ENCODE results near the gene HOXC6.

The HOXC6 gene

GRCh38 chr12:53990311-53991076 lies 37.7 kb upstream of the HOXC6 start:
- no peak for DNase-seq

DNA sequence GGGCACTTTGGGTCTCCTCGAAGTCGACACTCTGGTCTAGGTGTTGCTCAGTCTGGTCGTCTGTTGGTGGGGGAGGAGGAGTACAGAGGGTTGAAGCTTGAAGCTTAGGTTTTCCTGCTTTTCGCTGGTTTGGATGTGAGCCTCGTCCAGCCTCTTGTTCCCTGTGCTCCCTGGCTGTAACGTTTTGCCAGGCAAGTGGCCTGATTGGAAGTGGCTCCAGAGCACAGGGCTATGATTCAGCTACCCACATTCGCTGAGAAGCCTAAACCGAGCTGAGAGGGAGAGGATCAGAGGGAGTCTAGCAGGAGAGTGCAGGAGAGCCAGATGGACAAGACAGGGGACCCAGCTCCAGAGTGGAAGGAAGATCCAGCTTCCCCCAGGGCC lies 37.2 kb upstream of the HOXC6 start:
- DNase-seq = no peak

DNA sequence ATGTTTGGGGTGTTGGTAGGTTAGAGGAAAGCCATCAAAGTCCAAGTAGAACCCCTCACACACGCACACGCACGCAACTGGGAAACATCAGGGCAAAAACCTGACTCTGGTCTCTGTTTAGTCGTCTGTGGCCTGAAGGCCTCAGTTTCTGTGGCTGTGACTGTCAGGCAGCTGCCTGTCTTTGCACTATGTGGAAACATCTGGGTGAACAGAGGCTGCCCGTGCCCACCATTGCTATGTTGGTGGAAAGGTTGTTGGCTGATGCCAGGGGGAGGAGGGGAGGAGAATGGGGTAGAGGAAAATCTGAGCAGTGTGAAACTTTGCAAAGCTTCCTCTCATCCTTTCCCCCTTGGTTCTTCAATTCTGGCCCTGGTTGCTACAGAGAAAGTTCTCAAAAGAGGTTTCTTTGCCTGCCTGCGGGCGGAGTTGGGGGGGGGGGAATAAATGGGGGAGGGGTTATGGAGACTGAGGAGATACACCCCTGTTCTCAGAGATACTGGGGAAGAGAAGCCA lies 35.8 kb upstream of the HOXC6 start:
- no peak for DNase-seq

GRCh38 chr12:53993162-53994008 lies 34.9 kb upstream of the HOXC6 start:
- DNase-seq = no peak

- DNase-seq = no peak
Observed at GRCh38 chr12:53994009-53994263, 34.3 kb upstream of the HOXC6 start.

DNA sequence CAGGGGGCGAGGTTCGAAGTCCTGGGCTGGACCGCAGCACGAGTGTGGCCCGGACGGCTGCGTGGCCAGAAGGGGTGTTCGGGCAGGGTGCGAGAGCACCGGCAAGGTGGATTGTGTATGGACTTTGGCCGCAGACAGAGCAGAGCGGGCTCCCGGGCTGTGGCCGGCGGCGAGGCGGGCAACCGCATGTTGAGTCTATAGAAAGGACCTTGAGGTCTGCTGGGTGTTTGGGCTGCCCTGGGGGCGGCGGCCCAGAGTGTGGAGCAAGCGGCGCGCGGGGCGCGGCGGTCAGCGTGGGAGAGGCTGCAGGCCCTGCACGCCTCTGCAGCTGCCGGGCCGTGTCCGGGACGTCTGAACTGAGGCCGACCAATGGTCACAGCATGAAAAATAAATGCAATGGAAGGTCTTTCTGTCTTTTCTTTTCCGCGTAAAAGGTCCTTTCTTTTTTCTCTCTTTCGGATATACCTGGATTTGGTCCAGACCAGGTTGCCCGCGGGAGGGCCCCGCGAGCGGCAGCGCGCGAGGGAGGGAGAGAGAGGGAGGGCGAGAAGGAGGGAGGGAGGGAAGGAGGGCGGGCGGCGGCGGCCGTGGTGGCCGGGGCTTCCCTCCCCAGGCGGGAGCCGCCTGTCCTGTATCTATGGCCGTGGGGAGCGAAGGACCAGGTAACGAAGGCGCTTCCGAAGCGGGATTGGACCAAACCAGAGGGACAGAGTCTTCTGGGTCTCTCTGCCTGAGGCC lies 33.8 kb upstream of the HOXC6 start:
- DNase-seq = no peak

DNA sequence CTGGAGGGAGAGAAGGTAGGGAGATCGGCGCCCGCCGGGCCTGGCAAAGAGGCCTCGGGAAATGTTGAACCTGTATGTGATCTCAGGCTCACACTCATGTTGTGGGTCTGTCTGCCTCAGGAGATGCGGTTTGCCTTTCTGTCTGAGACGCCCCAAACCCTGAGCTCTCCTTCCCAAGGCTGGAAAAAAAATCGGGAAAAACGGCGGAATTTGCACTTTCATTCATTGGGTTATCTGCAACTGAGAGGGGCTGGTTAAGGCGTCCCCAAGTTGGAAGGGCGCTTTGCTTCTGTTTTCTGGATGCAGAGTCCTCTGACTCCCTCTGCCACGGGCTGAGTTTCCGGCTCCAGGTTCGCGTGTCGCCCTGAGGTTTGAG lies 33.2 kb upstream of the HOXC6 start:
- no peak for DNase-seq

GRCh38 chr12:53995378-53996239 lies 32.6 kb upstream of the HOXC6 start:
- DNase-seq = no peak

GRCh38 chr12:53996240-53997203 lies 31.7 kb upstream of the HOXC6 start:
- no peak for DNase-seq

- no peak for DNase-seq
Observed at GRCh38 chr12:53997204-53998109, 30.8 kb upstream of the HOXC6 start.

GRCh38 chr12:53998110-53998899 lies 29.9 kb upstream of the HOXC6 start:
- DNase-seq = no peak

- no peak for DNase-seq
Observed at GRCh38 chr12:53998900-53999236, 29.4 kb upstream of the HOXC6 start.

- DNase-seq = no peak
Observed at GRCh38 chr12:53999559-54000115, 28.6 kb upstream of the HOXC6 start.

DNA sequence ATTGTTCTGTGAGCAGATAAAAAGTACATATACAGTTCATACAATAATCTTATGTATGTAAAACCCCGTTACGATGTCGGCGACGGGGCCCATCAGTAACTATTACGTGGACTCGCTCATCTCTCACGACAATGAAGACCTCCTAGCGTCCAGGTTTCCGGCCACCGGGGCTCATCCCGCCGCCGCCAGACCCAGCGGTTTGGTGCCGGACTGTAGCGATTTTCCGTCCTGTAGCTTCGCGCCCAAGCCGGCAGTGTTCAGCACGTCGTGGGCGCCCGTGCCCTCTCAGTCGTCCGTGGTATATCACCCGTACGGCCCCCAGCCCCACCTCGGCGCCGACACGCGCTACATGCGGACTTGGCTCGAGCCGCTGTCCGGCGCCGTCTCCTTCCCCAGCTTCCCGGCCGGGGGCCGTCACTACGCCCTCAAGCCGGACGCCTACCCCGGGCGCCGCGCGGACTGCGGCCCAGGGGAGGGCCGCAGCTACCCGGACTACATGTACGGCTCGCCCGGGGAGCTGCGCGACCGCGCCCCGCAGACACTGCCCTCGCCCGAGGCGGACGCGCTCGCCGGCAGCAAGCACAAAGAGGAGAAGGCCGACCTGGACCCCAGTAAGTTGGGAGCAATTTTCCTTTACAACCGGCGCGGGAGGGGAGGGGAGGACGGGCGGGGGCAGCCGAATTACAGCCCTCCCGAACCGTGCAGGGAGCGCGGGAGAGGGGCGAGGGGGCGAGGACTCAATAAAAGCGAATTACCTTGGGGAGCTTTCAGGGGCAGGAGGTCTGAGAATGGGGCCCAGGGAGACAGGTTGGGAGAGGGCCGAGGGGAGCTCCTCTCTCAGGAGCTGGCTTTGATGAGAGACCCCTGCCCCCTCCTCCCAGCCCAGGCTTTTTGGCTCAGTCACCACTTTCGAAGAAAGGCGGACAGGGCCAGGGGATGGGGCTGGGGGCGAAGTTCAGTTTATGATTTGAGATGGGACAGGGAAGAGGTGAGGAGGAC lies 27.8 kb upstream of the HOXC6 start, which contains the start of gene HOXC9:
Gene HOXC9, plus strand, starts transcription at position 46 of the 999 bp plus-strand sequence. Its CDS starts 28 bp downstream, at position 74.
- no peak for DNase-seq

GRCh38 chr12:54001283-54002187 lies 26.7 kb upstream of the HOXC6 start:
- DNase-seq = no peak

DNA sequence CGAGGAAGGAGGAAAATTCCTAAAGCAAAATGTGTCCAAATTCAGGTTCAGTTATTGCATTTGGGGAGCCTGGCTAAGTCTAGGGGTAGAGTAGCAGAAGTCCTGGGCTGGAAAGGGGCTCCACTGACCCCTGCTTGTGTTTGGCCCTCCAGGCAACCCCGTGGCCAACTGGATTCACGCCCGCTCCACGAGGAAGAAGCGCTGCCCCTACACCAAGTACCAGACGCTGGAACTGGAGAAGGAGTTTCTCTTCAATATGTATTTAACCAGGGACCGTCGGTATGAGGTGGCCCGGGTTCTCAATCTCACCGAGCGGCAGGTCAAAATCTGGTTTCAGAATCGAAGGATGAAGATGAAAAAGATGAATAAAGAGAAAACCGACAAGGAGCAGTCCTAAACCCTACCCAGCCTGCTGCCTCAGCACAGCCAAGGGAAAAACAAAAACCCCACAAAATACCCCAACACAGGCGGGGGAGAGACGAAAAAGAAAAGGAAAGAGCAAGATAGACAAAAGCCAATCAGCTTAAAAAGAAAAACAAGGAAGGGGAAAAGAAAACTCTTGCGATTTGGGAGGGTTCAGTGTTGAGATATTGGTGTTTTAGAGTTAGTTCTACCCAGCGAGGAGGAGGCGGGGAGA lies 25.8 kb upstream of the HOXC6 start:
- DNase-seq = no peak
